Panc1 (cell line): ENCODE results near the gene ZNF672. TPM values are rescaled to one million over a fixed set of nuclear protein-coding genes. Genes with fewer than 3 reads are reported as not detected.

Experiments
- ATAC-seq: fragments of 200-7000 bp; cut with Tn5 transposase; 2 replicates; pipeline ENCODE4 v1.9.1; 2020; ENCODE audit warnings: mild to moderate bottlenecking, moderate library complexity
- BruUV-seq: library from RNA; stranded (reverse); fragments of 400-500 nt; replicated peaks from 2 replicates; lab custom pipeline; 2021; lab: Mats Ljungman, UMichigan
- CTCF ChIA-PET: fragments of 300-600 bp; sonication (Branson Sonifier 250); formaldehyde crosslinking; loops from one replicate; lab custom pipeline; 2022; ENCODE audit warnings: antibody characterized with exemption; lab: Charles Lee
- POLR2A ChIA-PET: fragments of 300-600 bp; sonication (Branson Sonifier 250); formaldehyde crosslinking; loops from one replicate; lab custom pipeline; 2022; ENCODE audit warnings: antibody characterized with exemption; lab: Charles Lee
- DNase-seq: peaks from one replicate; pipeline ENCODE4 v3.0.0-alpha.2; 2010; ENCODE audit warnings: low read depth, low spot score
- H3K27ac ChIP-seq: 2 replicates; pipeline ENCODE4 v1.5.1; 2011; ENCODE audit warnings: mild to moderate bottlenecking, low read length, inconsistent platforms
- H3K27me3 ChIP-seq: fragments of 200-500 bp; sonication (Bioruptor generic); 2 replicates; pipeline ENCODE4 v1.6.0; 2014; ENCODE audit warnings: low read length, inconsistent platforms; ENCODE audit not compliant: control insufficient read depth, insufficient read depth
- H3K36me3 ChIP-seq: fragments of 200-500 bp; sonication (Bioruptor generic); 2 replicates; pipeline ENCODE4 v1.5.1; 2014; ENCODE audit warnings: inconsistent platforms, mild to moderate bottlenecking, low read length, moderate library complexity; ENCODE audit not compliant: control insufficient read depth, insufficient read depth
- H3K4me1 ChIP-seq: 2 replicates; pipeline ENCODE4 v1.5.1; 2011; ENCODE audit warnings: inconsistent platforms, mild to moderate bottlenecking, low read length, moderate library complexity; ENCODE audit not compliant: control insufficient read depth, insufficient read depth
- H3K4me3 ChIP-seq, 2 experiments: 2 replicates each; pipeline ENCODE4 v1.5.1; 2011 to 2012; ENCODE audit warnings: low read depth in 2 of 2, low read length in 2 of 2, mild to moderate bottlenecking in 2 of 2, inconsistent platforms in 1 of 2, moderate library complexity in 1 of 2
- H3K9me3 ChIP-seq: fragments of 200-500 bp; sonication (Bioruptor generic); 2 replicates; pipeline ENCODE4 v1.5.1; 2014; ENCODE audit warnings: low read depth, mild to moderate bottlenecking, inconsistent platforms, low read length, moderate library complexity; ENCODE audit not compliant: control insufficient read depth, insufficient read depth
- POLR2AphosphoS5 ChIP-seq: IDR thresholded peaks from 2 replicates; pipeline ENCODE4 v1.6.1; 2012; ENCODE audit warnings: mild to moderate bottlenecking, low read depth, low read length, moderate library complexity
- SIN3A ChIP-seq: IDR thresholded peaks from 2 replicates; pipeline ENCODE4 v1.6.1; 2012; ENCODE audit warnings: low read depth, mild to moderate bottlenecking, low read length, moderate library complexity, borderline replicate concordance; ENCODE audit not compliant: insufficient read depth
- TCF7L2 ChIP-seq: IDR thresholded peaks from 2 replicates; pipeline ENCODE4 v1.6.1; 2011; ENCODE audit warnings: mild to moderate bottlenecking, low read depth, low read length, inconsistent platforms
- in situ Hi-C: cut with HindIII; loops from 2 replicates; pipeline ENCODE4 v1.10.0; 2016; ENCODE audit warnings: low sequenced_read_pairs, low pct_unique_long_range_greater_than_20kb
- intact Hi-C: fragments of 100-400 bp; cut with micrococcal nuclease; formaldehyde crosslinking; loops from one replicate; pipeline ENCODE4 v1.10.0; 2022; ENCODE audit not compliant: unreplicated experiment
- total RNA-seq: library from RNA; stranded (reverse); gene quantifications from one replicate; pipeline ENCODE4 v1.2.1, GENCODE V29; 2021; ENCODE audit not compliant: unreplicated experiment
- TF ChIP-seq, protein P1 (sequence below), 2 experiments: IDR thresholded peaks; 2 replicates each; pipeline ENCODE4 v1.6.1; 2011 to 2012; ENCODE audit warnings: low read depth in 2 of 2, control low read depth in 1 of 2, low read length in 1 of 2, mild to moderate bottlenecking in 1 of 2, moderate library complexity in 1 of 2; ENCODE audit not compliant: insufficient read depth in 1 of 2
- TF ChIP-seq, protein P2 (sequence below): fragments of 450-650 bp; IDR thresholded peaks from 2 replicates; pipeline ENCODE4 v1.5.1; 2017; ENCODE audit warnings: mild to moderate bottlenecking

The ZNF672 gene
- total RNA-seq, 1 experiment from 2014 or later, result 36.2 TPM

DNA sequence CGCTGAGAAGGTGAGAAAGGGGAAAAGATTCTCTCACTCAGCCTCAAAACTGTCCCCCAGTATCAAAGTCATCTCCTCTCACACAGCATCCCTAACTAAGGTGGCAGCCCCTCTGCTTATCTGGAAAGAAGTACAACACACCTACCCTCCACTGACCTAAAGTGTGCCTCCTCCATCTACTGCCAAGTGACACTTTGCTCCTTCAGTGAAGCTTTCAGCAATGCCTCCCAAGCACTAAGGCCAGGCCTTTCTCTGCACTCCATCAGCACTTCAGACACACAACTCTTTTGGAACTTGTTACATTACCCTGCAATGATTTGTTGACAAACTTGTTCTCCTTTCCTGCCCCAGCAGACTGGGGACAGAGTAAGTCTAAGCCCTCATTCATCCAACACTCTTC, 13.7 kb upstream of the ZNF672 start:
- peak overlapping the region in 1 of 2 experiments; percentile 85; a peak in 1 of 4 replicates for H3K4me3 ChIP-seq
- TF ChIP-seq, protein P1, sequence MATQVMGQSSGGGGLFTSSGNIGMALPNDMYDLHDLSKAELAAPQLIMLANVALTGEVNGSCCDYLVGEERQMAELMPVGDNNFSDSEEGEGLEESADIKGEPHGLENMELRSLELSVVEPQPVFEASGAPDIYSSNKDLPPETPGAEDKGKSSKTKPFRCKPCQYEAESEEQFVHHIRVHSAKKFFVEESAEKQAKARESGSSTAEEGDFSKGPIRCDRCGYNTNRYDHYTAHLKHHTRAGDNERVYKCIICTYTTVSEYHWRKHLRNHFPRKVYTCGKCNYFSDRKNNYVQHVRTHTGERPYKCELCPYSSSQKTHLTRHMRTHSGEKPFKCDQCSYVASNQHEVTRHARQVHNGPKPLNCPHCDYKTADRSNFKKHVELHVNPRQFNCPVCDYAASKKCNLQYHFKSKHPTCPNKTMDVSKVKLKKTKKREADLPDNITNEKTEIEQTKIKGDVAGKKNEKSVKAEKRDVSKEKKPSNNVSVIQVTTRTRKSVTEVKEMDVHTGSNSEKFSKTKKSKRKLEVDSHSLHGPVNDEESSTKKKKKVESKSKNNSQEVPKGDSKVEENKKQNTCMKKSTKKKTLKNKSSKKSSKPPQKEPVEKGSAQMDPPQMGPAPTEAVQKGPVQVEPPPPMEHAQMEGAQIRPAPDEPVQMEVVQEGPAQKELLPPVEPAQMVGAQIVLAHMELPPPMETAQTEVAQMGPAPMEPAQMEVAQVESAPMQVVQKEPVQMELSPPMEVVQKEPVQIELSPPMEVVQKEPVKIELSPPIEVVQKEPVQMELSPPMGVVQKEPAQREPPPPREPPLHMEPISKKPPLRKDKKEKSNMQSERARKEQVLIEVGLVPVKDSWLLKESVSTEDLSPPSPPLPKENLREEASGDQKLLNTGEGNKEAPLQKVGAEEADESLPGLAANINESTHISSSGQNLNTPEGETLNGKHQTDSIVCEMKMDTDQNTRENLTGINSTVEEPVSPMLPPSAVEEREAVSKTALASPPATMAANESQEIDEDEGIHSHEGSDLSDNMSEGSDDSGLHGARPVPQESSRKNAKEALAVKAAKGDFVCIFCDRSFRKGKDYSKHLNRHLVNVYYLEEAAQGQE (IDR thresholded peaks at IDR 0.05; ENCODE audit: insufficient read depth in 1 of 2, low read depth in 2 of 2, low read length in 1 of 2), result no peak
- TF ChIP-seq, protein P2, sequence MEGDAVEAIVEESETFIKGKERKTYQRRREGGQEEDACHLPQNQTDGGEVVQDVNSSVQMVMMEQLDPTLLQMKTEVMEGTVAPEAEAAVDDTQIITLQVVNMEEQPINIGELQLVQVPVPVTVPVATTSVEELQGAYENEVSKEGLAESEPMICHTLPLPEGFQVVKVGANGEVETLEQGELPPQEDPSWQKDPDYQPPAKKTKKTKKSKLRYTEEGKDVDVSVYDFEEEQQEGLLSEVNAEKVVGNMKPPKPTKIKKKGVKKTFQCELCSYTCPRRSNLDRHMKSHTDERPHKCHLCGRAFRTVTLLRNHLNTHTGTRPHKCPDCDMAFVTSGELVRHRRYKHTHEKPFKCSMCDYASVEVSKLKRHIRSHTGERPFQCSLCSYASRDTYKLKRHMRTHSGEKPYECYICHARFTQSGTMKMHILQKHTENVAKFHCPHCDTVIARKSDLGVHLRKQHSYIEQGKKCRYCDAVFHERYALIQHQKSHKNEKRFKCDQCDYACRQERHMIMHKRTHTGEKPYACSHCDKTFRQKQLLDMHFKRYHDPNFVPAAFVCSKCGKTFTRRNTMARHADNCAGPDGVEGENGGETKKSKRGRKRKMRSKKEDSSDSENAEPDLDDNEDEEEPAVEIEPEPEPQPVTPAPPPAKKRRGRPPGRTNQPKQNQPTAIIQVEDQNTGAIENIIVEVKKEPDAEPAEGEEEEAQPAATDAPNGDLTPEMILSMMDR, result no peak
- TF ChIP-seq POLR2AphosphoS5 (no peak), SIN3A (no peak), TCF7L2 (no peak)
- ATAC-seq, result no peak
- in situ Hi-C loops, result no loop called here
- H3K4me1 ChIP-seq, result peaks cover 15% of the 10 kb centered on the region
- intact Hi-C loops, result no loop called here
- H3K27ac ChIP-seq, result peak overlapping the region; percentile 23; the same call in 1 of the 2 replicates
- ChIA-PET CTCF (no interaction called here), POLR2A (no interaction called here)
- BruUV-seq, result no TSS peak
- no peaks in the 10 kb centered on the region for H3K36me3 ChIP-seq
- no peak for DNase-seq
- no peaks in the 10 kb centered on the region for H3K9me3 ChIP-seq
- H3K27me3 ChIP-seq, result no peaks in the 10 kb centered on the region

DNA sequence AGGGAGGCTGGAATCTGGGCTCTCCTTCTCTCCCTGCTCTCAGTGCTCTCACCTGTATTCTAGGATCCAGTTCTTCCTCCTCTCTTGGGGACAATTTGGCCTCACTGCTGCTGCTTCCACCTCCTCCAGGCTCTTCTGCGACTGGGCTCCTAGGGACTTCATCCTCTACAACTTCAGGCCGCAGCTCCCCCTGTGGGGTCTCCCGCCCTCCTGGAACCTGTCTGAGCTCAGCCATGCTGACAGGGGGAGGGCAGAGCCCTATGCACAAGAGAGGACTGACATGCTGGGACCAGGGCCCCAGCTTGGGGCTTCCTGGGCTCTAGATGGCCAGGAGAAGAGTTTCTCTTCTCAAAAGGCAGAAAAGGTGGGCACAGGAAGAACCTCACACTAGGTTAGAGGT, 13.3 kb upstream of the ZNF672 start:
- Histone ChIP-seq H3K4me3 (peak overlapping the region; percentile 85 to 87), H3K4me1 (peaks cover 15% of the 10 kb centered on the region), H3K36me3 (no peaks in the 10 kb centered on the region), H3K27me3 (no peaks in the 10 kb centered on the region), H3K27ac (peak overlapping the region; percentile 99), H3K9me3 (no peaks in the 10 kb centered on the region)
- TF ChIP-seq POLR2AphosphoS5 (no peak), SIN3A (no peak), TCF7L2 (no peak)
- TF ChIP-seq, protein P1 (IDR thresholded peaks at IDR 0.05; ENCODE audit: insufficient read depth in 1 of 2, low read depth in 2 of 2, low read length in 1 of 2), result no peak
- TF ChIP-seq, protein P2, result no peak
- no TSS peak for BruUV-seq
- in situ Hi-C loops (no loop called here), intact Hi-C loops (no loop called here)
- DNase-seq (no peak), ATAC-seq (no peak)
- ChIA-PET CTCF (no interaction called here), POLR2A (no interaction called here)
